CD4-positive, alpha-beta T cell treated with Interleukin-1 beta for 1 hour (primary cell): Measurements from ENCODE around the gene TTLL10.
"Not testable (repeated sequence)": the region's sequence is repeated elsewhere in the genome, so short reads cannot be mapped to it uniquely, and the experiment has no call there.

ENCODE experiments used
- DNase-seq, 2 donors: peaks; one replicate each; pipeline ENCODE4 v3.0.0-alpha.2; 2020 to 2022

TTLL10 gene

GRCh38 chr1:1141244-1141910 lies 32.3 kb upstream of the TTLL10 start:
- no peak for DNase-seq

DNA sequence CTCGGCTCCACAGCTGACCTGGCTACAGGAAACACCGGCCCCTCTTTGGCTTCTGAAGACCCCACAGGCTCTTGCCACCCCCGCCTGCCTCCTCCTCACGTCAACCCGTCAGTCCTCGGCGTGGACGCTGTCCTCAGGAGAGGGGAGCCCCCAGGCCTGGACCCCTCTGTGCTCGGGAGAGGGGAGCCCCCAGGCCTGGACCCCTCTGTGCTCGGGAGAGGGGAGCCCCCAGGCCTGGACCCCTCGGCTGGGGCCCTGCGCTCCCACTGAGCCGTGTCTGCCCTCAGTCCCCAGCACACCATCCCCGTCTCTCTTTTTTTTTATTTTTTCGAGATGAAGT lies 31.8 kb upstream of the TTLL10 start:
- DNase-seq: no peak

- not testable (repeated sequence) for DNase-seq
Observed at GRCh38 chr1:1142352-1142751, 31.3 kb upstream of the TTLL10 start.

- DNase-seq: no peak
Observed at GRCh38 chr1:1142844-1143243, 30.8 kb upstream of the TTLL10 start.

DNA sequence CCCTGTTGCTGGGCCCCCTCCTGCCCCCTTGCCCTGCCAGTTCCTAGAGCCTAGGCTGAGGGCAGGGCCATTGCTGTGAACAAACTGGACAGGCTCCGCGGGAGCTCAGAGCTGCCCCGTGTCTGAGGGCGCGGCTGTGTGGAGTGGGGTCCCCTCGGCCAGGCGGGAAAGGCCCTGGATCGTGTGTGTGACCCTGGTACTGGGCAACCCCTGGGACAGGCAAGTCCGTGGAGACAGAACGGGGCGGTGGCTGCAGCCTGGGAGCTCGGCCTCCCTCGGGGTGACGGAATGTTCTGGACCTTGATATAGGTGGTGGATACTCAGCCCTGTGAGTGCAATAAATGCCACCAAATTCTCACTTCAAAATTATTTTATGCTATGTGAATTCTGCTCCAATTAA lies 30.0 kb upstream of the TTLL10 start:
- DNase-seq: no peak

DNA sequence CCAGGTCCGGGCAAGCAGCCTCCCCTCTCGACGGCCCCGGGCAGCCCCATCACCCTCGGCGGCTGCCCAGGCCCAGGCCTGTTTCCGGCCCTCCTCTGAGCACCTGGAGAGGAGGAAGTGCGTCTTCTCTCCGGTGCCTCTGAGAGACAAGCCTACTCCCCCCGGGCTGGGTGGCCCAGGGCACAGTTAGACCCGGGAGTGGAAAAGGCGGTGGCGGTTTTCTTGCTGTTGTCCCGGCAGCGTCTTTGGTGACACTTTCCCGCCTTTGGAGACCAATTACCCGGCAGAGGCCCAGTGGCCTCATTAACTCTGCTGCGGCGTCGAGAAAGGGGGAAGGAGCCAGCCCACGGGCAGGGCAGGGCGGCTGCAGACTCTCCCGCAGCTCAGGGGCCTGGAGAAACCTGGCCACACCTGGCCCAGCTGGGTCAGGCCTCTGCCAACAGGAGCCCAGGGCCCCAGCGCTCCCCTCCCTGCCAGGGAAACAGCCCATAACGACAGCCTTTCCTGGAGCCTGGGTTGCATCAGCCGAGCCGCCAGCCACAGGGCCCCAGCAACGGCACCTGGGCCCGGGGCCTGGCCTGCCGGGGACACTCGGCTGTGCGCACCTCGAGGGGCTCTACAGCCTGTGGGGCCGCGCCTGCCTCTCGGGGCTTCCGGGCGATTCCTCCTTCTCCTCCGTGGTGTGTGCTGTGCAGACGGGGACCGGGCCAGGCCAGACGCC lies 29.4 kb upstream of the TTLL10 start:
- peak; percentile 69 to 84 for DNase-seq

DNA sequence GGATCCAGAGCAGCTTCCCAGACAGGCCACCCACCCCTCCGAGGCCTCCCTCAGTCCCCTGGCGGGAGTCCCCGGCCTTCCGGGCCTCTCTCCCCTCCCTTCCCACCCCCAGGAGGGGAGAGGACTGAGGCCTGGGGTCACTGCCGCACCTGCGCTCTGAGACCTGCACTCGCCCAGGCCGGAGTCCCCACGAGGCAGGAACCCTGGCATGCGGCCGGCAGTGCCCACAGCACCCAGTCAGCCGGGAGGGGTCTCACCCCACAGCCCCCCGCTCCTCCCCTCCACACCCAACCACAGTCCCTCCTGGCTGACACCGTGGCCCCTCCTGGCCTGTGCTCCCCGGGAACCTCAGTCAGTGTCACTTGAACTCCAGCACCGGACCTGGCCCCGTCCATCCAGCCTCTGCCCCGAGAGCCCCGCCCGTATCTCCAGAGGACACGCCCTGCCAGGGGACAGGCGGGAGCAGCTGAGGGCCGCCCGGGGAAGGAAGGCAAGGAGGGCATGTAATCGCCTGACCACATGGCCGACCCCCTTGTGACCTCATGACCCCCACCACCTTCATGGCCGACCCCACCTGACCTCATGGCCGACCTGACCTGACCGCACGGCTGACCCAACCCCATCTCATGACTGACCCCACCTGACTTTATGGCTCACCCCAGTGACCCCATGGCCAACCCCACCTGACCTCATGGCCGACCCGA lies 28.7 kb upstream of the TTLL10 start:
- DNase-seq: no peak

DNA sequence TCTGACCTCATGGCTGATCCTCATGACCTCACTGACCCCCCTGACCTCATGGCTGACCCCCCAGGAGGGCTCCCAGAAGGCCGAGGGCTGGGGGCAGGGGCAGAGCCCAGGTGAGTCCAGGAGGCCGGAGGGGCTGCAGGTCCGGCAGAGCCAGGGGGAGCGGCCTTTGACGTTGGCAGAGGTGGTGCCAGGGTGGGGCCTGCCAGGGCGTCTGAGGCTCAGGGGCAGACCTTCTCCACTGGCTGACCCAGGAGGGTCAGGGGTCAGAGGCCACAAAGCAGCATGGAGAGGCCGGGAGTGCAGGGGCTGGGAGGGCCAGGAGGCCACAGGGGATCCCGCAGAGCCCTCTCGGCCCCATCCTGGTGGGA lies 28.1 kb upstream of the TTLL10 start:
- DNase-seq: no peak

DNA sequence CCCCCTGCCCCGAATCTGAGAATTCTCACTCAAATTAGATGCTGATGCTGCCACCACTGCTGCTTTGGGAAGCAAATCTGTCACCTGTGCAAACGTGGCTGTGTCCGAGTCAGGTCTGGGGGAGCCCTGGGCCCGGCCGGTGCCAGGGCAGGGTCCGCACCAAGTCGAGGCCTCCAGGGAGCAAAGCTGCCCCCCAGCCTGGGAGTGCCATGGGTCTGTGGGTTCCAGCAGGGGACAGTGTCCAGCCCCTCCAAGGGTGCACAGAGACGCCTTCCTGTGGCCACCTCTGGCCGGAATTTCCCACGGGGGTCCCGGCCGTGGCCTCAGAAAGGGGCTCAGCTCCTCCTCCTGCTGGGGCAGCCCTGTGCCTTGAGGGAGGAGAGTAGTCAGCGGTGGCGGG lies 27.7 kb upstream of the TTLL10 start:
- DNase-seq: no peak

GRCh38 chr1:1146596-1146995 lies 27.1 kb upstream of the TTLL10 start:
- no peak for DNase-seq

GRCh38 chr1:1148061-1148460 lies 25.6 kb upstream of the TTLL10 start:
- no peak for DNase-seq

- DNase-seq: no peak
Observed at GRCh38 chr1:1148569-1148968, 25.1 kb upstream of the TTLL10 start.

GRCh38 chr1:1149416-1149815 lies 24.3 kb upstream of the TTLL10 start:
- DNase-seq: no peak

GRCh38 chr1:1150100-1150499 lies 23.6 kb upstream of the TTLL10 start:
- no peak for DNase-seq

DNA sequence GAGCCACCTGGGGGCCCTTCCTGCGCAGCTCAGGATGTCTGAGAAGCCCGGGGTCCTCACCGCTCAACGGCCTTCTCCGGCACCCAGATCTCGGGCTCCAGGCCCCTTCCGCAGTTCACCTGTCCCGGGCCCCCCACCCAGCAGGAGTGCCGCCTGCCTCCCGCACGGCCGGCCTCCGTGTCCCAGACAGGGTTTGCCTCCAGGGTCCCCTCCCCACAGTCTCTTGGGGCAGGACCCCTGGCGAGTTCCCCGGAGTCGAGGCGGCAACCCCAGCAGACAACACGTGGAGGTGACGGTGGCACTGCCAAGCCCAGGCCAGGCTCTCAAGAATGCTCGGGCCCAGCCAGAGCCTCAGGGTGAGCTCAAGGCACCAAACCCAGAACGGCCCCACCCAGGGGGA lies 22.4 kb upstream of the TTLL10 start:
- DNase-seq: no peak

DNA sequence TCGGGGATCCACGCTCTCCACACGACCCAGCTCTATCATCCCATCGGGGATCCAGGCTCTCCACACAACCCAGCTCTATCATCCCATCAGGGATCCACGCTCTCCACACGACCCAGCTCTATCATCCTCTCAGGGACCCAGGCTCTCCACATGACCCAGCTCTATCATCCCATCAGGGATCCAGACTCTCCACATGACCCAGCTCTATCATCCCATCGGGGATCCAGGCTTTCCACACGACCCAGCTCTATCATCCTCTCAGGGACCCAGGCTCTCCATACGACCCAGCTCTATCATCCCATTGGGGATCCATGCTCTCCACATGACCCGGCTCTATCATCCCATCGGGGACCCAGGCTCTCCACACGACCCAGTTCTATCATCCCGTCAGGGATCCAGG lies 21.2 kb upstream of the TTLL10 start:
- not testable (repeated sequence) for DNase-seq

DNA sequence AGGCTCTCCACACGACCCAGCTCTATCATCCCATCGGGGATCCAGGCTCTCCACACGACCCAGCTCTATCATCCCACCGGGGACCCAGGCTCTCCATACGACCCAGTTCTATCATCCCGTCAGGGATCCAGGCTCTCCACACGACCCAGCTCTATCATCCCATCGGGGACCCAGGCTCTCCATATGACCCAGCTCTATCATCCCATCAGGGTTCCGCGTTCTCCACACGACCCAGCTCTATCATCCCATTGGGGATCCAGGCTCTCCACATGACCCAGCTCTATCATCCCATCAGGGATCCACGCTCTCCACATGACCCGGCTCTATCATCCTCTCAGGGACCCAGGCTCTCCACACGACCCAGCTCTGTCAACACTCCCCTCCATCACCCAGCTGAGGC lies 20.5 kb upstream of the TTLL10 start:
- not testable (repeated sequence) for DNase-seq

DNA sequence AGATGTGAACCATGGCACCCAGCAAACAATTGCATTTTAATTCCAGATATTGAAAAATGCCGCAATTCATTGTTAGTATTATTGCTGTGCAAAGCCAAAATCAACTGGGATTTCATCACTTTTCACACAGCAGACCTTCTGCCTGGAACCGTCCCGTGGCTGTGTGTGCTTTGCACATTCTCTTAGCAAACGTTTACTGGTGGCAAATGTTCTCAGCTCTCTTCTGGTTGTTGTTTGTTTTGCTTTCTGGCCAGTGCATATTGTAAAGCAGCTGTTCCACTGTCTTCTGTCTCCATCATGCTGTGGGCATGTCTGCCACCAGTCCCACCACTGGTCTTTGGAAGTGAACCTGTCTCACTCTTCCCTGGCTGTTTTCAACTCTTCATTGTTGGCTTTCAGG lies 19.8 kb upstream of the TTLL10 start:
- no peak for DNase-seq

DNA sequence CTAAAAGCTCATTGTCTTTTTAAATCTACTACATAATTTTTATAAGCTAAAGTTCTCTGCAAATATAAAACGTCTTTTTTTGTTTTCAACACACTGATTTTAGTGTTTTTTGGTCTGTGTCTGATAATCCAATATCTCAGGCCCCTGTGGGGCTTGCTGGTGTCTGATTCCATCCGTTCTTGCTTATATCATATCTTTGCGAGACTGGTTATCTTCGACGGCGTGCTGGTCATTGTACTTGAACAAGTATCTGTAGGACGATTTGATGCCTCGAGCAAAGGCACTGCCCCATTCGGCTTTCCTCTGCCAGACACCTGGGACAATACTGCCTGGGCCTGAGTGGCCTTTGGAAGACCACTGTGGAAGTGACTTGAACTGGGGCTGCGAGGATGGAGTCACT lies 18.4 kb upstream of the TTLL10 start:
- no peak for DNase-seq

- DNase-seq: no peak
Observed at GRCh38 chr1:1156140-1157032, 17.3 kb upstream of the TTLL10 start.

- DNase-seq: no peak
Observed at GRCh38 chr1:1157033-1157365, 16.7 kb upstream of the TTLL10 start.

- DNase-seq: peak; percentile 67 to 71
Observed at GRCh38 chr1:1157426-1157913, 16.2 kb upstream of the TTLL10 start.
